GM19455 (cell line): ENCODE measurements around the gene MAN1C1.

Source experiments
- ATAC-seq: cut with Tn5 transposase; IDR thresholded peaks from one replicate; pipeline ENCODE4 v1.9.1; 2021; ENCODE audit not compliant: unreplicated experiment

MAN1C1 gene

GRCh38 chr1:25613091-25613490, 3.5 kb upstream of the MAN1C1 start:
- no peak for ATAC-seq

- ATAC-seq, result no peak
These were observed 2.0 kb upstream of the MAN1C1 start for GRCh38 chr1:25614501-25615171.

GRCh38 chr1:25615172-25615541, 1.4 kb upstream of the MAN1C1 start:
- ATAC-seq, result no peak

GRCh38 chr1:25615563-25616094, 962 bp upstream of the MAN1C1 start:
- no peak for ATAC-seq

- no peak for ATAC-seq
These were observed 515 bp downstream of the MAN1C1 start for GRCh38 chr1:25616987-25617624.

GRCh38 chr1:25617625-25618432, 1.2 kb downstream of the MAN1C1 start:
- no peak for ATAC-seq

GRCh38 chr1:25618433-25618808, 1.8 kb downstream of the MAN1C1 start:
- no peak for ATAC-seq

- no peak for ATAC-seq
These were observed 2.7 kb downstream of the MAN1C1 start for GRCh38 chr1:25619101-25619890.

GRCh38 chr1:25620211-25620610, 3.6 kb downstream of the MAN1C1 start:
- ATAC-seq, result no peak

GRCh38 chr1:25620701-25621350, 4.2 kb downstream of the MAN1C1 start:
- no peak for ATAC-seq

GRCh38 chr1:25621876-25622275, 5.3 kb downstream of the MAN1C1 start:
- no peak for ATAC-seq

GRCh38 chr1:25622531-25622930, 5.9 kb downstream of the MAN1C1 start:
- no peak for ATAC-seq

GRCh38 chr1:25623007-25623406, 6.4 kb downstream of the MAN1C1 start:
- ATAC-seq, result no peak

GRCh38 chr1:25623731-25624130, 7.1 kb downstream of the MAN1C1 start:
- no peak for ATAC-seq

GRCh38 chr1:25624156-25624555, 7.6 kb downstream of the MAN1C1 start:
- no peak for ATAC-seq

GRCh38 chr1:25624604-25625003, 8.0 kb downstream of the MAN1C1 start:
- ATAC-seq, result no peak

GRCh38 chr1:25626018-25626417, 9.4 kb downstream of the MAN1C1 start:
- ATAC-seq, result no peak

- no peak for ATAC-seq
These were observed 12.3 kb downstream of the MAN1C1 start for GRCh38 chr1:25628741-25629421.

GRCh38 chr1:25629836-25630235, 13.2 kb downstream of the MAN1C1 start:
- no peak for ATAC-seq
